ENCODE measurements around the gene GRHL3.

The GRHL3 gene

GRCh38 chr1:24343412-24344089, 24.4 kb downstream of the GRHL3 start:
- no peak for DNase-seq (ENCODE audit: low read depth, low spot score)

DNA sequence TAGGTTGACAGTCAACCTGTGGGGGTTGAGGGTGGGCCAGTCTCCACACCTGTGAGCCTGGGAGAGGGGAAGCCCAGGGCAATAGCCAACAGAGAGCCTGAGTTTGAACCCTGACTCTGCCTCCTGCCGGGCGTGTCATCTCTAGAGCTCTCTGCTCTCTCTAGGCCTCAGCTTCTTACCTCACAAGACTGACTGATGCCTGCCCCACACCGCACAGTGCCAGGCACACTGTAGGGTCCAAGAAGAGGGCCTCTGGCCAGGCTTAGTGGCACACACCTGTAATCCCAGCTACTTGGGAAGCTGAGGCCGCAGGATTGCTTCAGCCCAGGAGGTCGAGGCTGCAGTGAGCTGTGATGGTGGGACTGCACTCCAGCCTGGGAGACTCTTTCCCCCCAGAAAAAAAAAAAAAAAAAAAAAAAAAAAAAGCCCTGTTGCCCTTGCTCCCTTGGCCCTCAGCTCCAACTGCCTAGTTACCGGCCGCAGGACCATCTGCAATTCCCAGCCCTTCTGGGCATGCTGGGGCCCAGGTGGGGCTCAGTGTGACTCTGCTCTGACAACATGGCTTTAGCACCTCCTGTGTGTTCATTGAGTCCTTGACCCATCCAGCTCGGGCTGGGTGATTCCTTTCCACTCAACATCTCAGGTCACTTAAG, 25.1 kb downstream of the GRHL3 start:
- DNase-seq (ENCODE audit: low read depth, low spot score), result no peak

GRCh38 chr1:24345334-24345733, 26.2 kb downstream of the GRHL3 start:
- DNase-seq (ENCODE audit: low read depth, low spot score), result no peak

DNA sequence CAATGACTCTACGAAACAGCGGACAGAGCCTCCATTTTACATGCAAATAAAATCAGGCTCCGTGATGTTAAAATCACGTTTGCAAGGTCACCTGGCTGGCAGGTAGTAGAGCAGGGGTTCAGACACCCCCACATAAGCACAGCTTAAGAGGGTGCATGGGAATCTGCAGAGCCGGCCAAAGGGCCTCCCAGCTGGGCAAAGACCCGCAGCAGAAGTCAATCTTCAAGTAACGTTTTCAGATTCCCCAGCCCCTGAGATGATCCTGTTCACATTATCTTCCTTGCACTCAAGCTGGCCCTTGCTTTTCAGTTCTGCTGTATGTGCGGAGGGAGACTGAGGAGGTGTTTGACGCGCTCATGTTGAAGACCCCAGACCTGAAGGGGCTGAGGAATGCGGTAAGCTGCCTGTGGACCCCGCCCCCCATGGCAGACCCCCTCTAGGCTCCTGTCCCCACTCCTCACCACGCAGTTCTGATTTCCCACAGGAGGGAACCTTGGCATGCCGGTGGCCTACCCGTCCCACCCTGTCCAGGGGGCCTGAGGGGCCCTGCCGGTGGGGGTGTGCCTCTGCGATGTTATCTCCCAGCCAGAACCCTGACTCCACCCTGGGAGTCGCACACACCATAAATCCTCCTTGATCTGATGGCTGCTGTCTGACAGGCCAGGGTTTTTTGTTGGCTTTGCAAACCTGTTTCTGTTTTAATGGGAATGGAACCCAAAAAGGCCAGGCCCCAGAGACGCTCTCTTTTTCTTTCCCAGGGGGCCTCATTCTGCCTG, 28.2 kb downstream of the GRHL3 start:
- no peak for DNase-seq (ENCODE audit: low read depth, low spot score)

GRCh38 chr1:24348196-24348595, 29.0 kb downstream of the GRHL3 start:
- no peak for DNase-seq (ENCODE audit: low read depth, low spot score)

- DNase-seq (ENCODE audit: low read depth, low spot score), result no peak
These were observed 30.7 kb downstream of the GRHL3 start for GRCh38 chr1:24349891-24350290.

- DNase-seq (ENCODE audit: low read depth, low spot score), result no peak
These were observed 32.1 kb downstream of the GRHL3 start for GRCh38 chr1:24351247-24351646.

GRCh38 chr1:24351918-24352627, 32.9 kb downstream of the GRHL3 start:
- DNase-seq (ENCODE audit: low read depth, low spot score), result no peak

DNA sequence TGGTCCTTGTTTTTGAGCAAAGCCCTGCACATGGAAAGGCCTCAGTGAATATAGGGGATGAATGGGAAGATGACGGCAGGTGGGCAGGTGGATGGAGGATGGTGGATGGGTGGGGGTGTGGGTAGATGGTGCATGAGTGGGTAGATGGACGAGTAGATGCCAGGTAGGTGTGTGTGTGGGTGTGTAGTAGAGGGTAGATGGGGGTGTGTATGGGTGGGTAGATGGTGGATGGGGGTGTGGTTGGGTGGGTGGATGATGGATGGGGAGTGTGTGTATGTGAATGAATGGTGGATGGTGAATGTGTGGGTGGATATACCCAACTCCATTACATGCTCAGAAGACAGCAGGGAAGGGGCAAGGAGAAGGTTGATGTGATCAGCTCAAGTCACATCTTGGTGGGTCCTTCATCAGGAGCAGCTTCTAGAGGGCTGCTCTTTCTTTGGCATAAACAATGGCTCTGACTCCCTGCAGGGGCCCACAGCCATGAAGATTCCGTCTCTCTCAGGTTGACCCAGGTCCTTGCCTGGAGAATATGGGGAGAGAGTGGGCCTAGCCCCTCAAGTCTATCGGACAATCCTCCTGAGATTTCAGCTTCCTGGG, 34.2 kb downstream of the GRHL3 start:
- DNase-seq (ENCODE audit: low read depth, low spot score), result no peak

DNA sequence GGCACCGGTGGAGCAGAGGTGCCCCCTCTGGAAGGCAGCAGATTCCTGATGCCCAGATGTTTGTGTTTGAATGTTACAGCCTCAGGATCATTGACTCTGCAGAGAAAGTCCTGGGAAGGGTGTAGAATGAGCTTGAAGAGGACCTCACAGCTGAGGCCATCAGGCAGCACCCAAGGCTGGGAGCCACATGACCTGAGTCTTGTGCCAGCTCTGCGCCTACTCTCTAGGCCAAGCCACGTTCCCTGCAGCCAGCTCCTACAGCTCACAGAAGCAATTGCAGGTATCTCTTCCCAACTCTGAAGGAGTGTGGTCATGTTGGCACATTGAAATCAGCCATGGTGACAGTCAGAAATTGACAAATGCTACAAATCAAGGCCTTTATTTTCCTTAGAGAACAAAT, 36.3 kb downstream of the GRHL3 start:
- DNase-seq (ENCODE audit: low read depth, low spot score), result no peak

DNA sequence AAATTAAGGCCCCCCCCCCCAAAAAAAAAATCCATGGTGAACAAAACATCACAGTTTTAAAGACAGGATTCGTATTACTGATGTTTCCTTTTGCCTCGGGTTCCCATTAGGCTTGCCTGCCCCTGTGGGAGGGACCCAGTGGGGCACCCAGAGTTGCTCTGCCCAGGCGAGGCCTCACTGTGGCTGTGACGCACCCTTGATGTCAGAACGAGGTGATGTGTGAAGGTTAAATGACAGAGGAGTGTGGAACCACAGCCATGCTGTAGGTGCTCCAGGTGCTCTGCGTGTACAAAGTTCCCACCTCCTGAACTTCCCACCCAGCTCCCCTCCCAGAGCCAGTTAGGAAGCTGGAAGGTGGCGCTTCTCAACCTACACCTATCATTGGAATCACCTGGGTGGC, 37.9 kb downstream of the GRHL3 start:
- no peak for DNase-seq (ENCODE audit: low read depth, low spot score)

DNA sequence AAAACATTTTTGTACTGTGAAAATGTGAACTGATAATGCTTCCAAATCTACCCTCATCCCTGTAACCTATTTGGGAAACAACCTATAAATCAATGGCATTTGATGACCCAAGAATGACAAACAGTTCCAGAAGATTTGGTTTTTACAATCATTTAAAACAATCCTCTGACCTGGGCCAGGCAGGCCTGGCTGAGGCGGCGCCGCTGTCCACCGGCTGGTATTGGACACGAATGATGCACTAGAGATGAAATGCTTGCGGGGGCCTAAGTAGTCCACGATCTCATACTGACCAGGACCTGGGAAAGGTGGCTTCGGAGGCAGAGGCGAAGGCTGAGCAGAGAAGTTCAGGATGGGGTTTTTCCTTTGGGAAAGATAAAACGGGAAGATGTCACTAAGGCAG, 41.5 kb downstream of the GRHL3 start:
- DNase-seq (ENCODE audit: low read depth, low spot score), result no peak

GRCh38 chr1:24361811-24362210, 42.7 kb downstream of the GRHL3 start:
- no peak for DNase-seq (ENCODE audit: low read depth, low spot score)

DNA sequence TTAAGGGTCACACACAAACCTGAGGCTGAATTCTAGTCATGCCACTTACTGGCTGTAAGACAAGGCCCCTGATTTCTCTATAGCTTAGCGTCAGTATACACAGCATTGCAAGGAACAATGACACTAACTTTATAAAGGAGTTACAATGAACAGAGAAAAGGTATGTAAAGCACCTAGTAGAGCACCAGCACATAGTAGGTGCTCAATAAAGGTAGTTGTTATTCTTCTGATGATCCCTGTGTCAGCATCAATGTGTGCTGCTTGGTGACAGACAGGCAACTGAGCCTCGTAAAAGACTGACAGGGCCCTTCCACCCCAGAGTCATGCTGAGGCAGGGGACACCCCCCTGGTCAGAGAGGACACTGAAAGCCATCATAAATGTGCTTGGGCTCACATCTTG, 43.2 kb downstream of the GRHL3 start:
- DNase-seq (ENCODE audit: low read depth, low spot score), result no peak

DNA sequence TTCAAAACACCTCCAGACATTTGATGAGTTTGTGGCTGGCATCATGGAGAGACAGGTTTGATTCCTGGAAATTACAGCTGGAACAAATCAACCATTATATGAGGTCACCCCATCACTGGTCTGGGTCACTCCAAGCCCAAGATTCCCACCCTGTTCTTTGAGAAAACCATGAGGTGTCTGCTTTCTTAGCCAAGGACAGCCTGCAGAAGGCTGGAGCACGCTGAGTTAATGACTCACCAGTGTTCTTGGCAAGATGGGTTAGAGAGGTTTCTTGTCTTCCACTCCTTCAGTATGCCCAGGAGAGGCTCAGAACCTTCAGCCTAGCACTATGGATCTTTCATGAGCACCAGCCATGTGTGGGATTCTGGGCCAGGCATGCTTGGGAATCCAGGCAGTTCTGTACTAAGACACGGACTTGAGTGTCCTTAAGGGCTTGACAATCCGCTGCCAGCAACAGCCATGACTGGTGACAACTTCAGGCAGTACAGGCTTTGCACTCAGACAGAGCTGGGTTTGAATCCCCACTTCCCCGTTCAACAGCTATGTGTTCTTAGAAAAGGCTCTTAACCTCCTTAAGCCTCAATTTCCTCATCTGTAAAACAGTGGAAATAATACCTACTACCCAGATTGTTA, 43.9 kb downstream of the GRHL3 start:
- no peak for DNase-seq (ENCODE audit: low read depth, low spot score)

- DNase-seq (ENCODE audit: low read depth, low spot score), result no peak
These were observed 44.8 kb downstream of the GRHL3 start for GRCh38 chr1:24363994-24364393.

GRCh38 chr1:24364605-24364974, 45.4 kb downstream of the GRHL3 start:
- no peak for DNase-seq (ENCODE audit: low read depth, low spot score)

- no peak for DNase-seq (ENCODE audit: low read depth, low spot score)
These were observed 46.0 kb downstream of the GRHL3 start for GRCh38 chr1:24364975-24365678.

GRCh38 chr1:24366707-24367106, 47.5 kb downstream of the GRHL3 start:
- DNase-seq (ENCODE audit: low read depth, low spot score), result no peak

DNA sequence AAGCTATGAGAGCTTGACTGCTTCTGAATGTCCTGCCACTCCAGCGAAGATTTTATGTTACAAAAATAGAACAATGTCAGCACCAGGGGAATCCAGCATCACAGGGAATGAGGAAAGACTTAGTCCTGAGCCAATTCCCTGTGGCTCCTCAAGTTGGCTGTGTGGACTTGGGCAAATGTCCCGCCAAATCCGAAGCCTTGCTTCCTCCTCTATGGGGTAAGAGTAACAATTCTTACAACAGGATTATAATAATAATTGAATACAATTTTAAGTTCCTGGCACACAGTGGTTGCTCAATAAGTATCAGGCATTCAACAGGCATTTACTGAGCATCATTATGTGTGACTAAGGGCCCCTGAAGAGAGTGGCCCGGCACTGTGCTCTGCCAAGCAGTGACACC, 50.0 kb downstream of the GRHL3 start:
- DNase-seq (ENCODE audit: low read depth, low spot score), result no peak

GRCh38 chr1:24369801-24370200, 50.6 kb downstream of the GRHL3 start:
- no peak for DNase-seq (ENCODE audit: low read depth, low spot score)
